ENCODE data around the gene MAP1A.

Gene MAP1A

GRCh38 chr15:43487271-43487895, 30.0 kb upstream of the MAP1A start:
- Histone ChIP-seq H4K20me1 (ENCODE audit: control insufficient read depth, insufficient read depth, low read depth, low read length) (no peaks in the 10 kb centered on the region), H3K9me3 (ENCODE audit: control insufficient read depth, insufficient read depth, low read length) (no peaks in the 10 kb centered on the region), H3K27me3 (ENCODE audit: control insufficient read depth, low read length) (no peaks in the 10 kb centered on the region), H3K9me2 (replicated peaks; ENCODE audit: control insufficient read depth, low read length) (no peaks in the 10 kb centered on the region), H3K27ac (ENCODE audit: low read depth, low read length) (no peak overlapping the region), H3K79me2 (ENCODE audit: control insufficient read depth, low read length) (peaks cover 6% of the 10 kb centered on the region), H3K4me2 (ENCODE audit: low read length) (no peak overlapping the region), H3F3A (ENCODE audit: control insufficient read depth, insufficient read depth) (0 out of 2 replicates have a peak, but pooled peaks cover 2% of the 10 kb centered on the region), H3K36me3 (ENCODE audit: control insufficient read depth, low read length) (peaks cover 33% of the 10 kb centered on the region), H3K4me3 (ENCODE audit: low read length) (no peak overlapping the region), H3K4me1 (ENCODE audit: control insufficient read depth, low read length) (peaks cover 7% of the 10 kb centered on the region)
- TF ChIP-seq CTCF (IDR thresholded peaks at IDR 0.05; ENCODE audit: low read depth, low read length, poor library complexity, severe bottlenecking), result no peak
- no peak for TF ChIP-seq EZH2phosphoT487 (IDR thresholded peaks at IDR 0.05; ENCODE audit: borderline replicate concordance, low read length)

- H3K36me3 ChIP-seq (ENCODE audit: control insufficient read depth, low read length), result peaks cover 33% of the 10 kb centered on the region
- peaks cover 8% of the 10 kb centered on the region for H3K79me2 ChIP-seq (ENCODE audit: control insufficient read depth, low read length)
Measured at GRCh38 chr15:43488790-43489189, 28.6 kb upstream of the MAP1A start.

GRCh38 chr15:43489191-43489590, 28.2 kb upstream of the MAP1A start:
- Histone ChIP-seq H3K27ac (ENCODE audit: low read depth, low read length) (no peak overlapping the region), H3K27me3 (ENCODE audit: control insufficient read depth, low read length) (no peaks in the 10 kb centered on the region), H3K4me2 (ENCODE audit: low read length) (no peak overlapping the region), H3F3A (ENCODE audit: control insufficient read depth, insufficient read depth) (0 out of 2 replicates have a peak, but pooled peaks cover 1% of the 10 kb centered on the region), H3K4me3 (ENCODE audit: low read length) (no peak overlapping the region), H3K36me3 (ENCODE audit: control insufficient read depth, low read length) (peaks cover 33% of the 10 kb centered on the region), H3K9me3 (ENCODE audit: control insufficient read depth, insufficient read depth, low read length) (no peaks in the 10 kb centered on the region), H4K20me1 (ENCODE audit: control insufficient read depth, insufficient read depth, low read depth, low read length) (no peaks in the 10 kb centered on the region), H3K4me1 (ENCODE audit: control insufficient read depth, low read length) (peaks cover 15% of the 10 kb centered on the region), H3K79me2 (ENCODE audit: control insufficient read depth, low read length) (peaks cover 8% of the 10 kb centered on the region), H3K9me2 (replicated peaks; ENCODE audit: control insufficient read depth, low read length) (no peaks in the 10 kb centered on the region)
- TF ChIP-seq EZH2phosphoT487 (IDR thresholded peaks at IDR 0.05; ENCODE audit: borderline replicate concordance, low read length), result no peak
- TF ChIP-seq CTCF (IDR thresholded peaks at IDR 0.05; ENCODE audit: low read depth, low read length, poor library complexity, severe bottlenecking), result no peak

More at GRCh38 chr15:43488790-43489189, 28.6 kb upstream of the MAP1A start:
- peaks cover 13% of the 10 kb centered on the region for H3K4me1 ChIP-seq (ENCODE audit: control insufficient read depth, low read length)
- no peaks in the 10 kb centered on the region for H4K20me1 ChIP-seq (ENCODE audit: control insufficient read depth, insufficient read depth, low read depth, low read length)
- no peaks in the 10 kb centered on the region for H3K9me2 ChIP-seq (replicated peaks; ENCODE audit: control insufficient read depth, low read length)
- no peak overlapping the region for H3K27ac ChIP-seq (ENCODE audit: low read depth, low read length)
- H3K4me3 ChIP-seq (ENCODE audit: low read length), result no peak overlapping the region
- TF ChIP-seq EZH2phosphoT487 (IDR thresholded peaks at IDR 0.05; ENCODE audit: borderline replicate concordance, low read length), result no peak
- TF ChIP-seq CTCF (IDR thresholded peaks at IDR 0.05; ENCODE audit: low read depth, low read length, poor library complexity, severe bottlenecking), result no peak
- no peak overlapping the region for H3K4me2 ChIP-seq (ENCODE audit: low read length)
- H3K27me3 ChIP-seq (ENCODE audit: control insufficient read depth, low read length), result no peaks in the 10 kb centered on the region
- no peaks in the 10 kb centered on the region for H3K9me3 ChIP-seq (ENCODE audit: control insufficient read depth, insufficient read depth, low read length)
- 0 out of 2 replicates have a peak, but pooled peaks cover 2% of the 10 kb centered on the region for H3F3A ChIP-seq (ENCODE audit: control insufficient read depth, insufficient read depth)

Measured in DOHH2 (cell line).